Skin of body (tissue), 2 donors: ENCODE measurements around the gene COBL. TPM values are rescaled to one million over a fixed set of nuclear protein-coding genes. Genes with fewer than 3 reads are reported as not detected.

ENCODE experiments used
- DNase-seq: peaks from one replicate; lab custom pipeline; 2025; lab: John Stamatoyannopoulos, UW
- total RNA-seq: library from RNA; depleted of rRNA; stranded (reverse); fragments of >200 nt; gene quantifications from one replicate; pipeline ENCODE4 v1.2.3, GENCODE V29; 2014

COBL gene
- total RNA-seq, 1 donor from 2014 or later = 11.9 TPM

DNA sequence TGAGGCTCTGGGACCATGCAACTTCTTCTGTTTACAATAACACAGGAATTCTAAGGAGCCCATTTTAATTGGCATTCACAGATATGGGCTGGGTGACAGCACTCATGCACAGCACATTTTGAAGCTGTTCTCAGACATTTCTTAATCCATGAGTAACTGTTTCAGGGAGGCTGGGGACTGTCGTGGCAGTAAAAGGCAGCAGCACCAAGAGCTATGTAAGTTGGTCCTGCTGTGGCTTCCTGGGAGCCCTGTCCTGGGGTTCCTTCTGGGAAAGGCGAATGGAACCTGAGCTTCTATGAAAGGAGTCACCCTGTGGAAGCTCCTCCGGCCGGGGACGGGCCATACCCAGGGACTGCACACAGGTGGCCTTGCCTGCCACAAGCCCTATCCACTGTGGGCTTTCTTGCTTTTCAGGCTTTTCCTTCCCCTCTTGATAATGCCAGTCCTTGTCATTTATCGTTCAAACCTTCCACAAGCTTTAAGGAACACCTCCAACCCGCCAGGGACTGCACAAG lies 40.5 kb downstream of the COBL start:
- DNase-seq = no peak

DNA sequence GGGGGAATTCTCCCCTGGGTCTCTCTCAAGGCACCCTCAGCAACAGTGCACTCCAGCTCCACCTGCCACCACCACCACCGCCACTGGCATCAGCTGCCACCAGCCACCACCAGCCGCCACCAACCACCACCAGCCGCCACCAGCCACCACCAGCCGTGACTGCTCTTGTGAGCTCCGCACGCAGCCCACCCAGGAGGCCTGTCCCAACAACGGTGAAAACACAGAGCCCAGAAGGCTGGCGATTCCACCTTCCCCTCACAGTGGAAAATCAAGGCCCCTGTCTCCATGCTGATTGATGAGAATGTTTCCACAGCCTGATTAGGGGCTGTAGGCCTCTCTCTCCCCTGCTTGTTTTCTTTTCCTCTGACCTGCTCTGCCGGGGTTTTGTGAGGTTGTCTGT lies 41.1 kb downstream of the COBL start:
- no peak for DNase-seq

DNA sequence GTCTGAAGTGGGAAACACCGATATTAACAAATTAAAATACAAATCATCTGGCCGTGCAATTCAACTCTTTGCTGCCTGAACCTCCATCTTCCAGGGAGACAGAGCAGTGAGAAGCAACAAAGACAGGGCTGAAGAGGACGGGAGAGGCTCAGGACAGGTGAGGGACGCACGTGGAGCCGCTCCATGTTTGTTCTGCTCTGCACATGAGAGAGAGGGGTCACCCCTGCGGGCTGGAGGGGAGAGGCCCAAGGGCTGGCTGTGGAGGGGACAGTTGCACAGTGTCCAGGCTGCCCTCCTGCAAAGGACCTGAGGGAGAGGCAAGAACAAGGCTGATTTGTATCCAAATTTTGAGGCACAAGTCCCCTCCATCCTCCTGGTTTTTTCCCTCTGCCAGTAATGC lies 41.7 kb downstream of the COBL start:
- DNase-seq = no peak

DNA sequence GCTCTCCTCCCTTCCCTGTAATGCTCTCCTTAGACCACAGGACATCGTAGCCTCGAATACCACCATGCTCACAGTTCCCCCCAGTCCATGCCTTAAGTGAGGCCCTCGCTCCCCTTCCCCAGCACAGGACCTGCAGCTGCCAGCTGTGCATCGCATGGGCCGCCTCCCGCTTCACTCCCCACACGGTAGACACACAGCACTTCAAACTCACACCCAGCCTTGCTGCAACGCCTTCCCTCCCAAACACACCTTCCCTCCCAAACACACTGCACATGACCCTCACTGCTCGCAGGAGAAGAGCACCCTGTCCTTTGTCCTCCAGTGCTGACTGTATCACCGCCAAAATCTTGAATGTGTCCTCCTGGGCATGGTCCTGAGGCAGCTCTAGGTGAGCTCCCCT lies 42.6 kb downstream of the COBL start:
- DNase-seq = no peak

DNA sequence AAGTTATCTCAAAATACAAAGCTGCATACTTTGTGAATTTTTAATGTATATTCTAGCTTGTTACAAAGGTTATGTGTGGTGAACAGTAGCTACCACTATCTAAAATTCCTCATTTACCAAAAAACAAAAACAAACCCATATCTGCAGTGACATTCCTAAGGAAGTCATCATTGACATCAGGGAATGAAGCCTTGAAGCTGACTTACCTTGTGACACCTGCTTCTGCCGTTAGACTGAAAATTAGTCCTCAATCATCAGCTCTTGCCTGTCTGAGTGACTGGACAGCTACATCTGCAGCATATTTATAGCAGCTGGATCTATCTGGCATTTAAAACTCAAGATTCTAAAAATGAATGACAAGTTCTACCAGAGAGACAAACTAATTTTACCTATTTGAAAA lies 43.2 kb downstream of the COBL start:
- no peak for DNase-seq

DNA sequence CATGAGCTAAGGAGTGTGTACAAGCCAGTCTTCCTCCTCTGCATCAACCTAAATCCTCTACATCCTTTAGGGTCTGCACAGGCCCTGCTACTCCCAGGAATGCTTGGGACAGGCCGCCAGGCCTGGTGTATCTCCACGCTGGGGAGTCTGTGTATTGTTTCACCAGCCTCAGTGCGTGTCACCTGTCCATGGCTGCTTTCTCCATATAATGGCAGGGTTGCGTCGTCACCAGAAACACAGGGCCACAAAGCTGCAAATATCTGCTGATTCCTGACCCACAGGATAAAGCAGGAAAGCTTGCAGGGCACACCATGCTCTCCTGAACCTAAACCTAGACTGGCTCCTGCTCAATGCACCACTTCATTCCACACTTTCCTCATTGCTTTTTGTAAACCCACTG lies 45.6 kb downstream of the COBL start:
- DNase-seq = no peak

- no peak for DNase-seq
These were observed 46.7 kb downstream of the COBL start for GRCh38 chr7:51269911-51270310.

GRCh38 chr7:51269321-51269720 lies 47.3 kb downstream of the COBL start:
- no peak for DNase-seq

GRCh38 chr7:51268859-51269258 lies 47.8 kb downstream of the COBL start:
- no peak for DNase-seq

GRCh38 chr7:51267169-51267568 lies 49.4 kb downstream of the COBL start:
- DNase-seq = no peak

- DNase-seq = no peak
These were observed 51.3 kb downstream of the COBL start for GRCh38 chr7:51265066-51265907.

DNA sequence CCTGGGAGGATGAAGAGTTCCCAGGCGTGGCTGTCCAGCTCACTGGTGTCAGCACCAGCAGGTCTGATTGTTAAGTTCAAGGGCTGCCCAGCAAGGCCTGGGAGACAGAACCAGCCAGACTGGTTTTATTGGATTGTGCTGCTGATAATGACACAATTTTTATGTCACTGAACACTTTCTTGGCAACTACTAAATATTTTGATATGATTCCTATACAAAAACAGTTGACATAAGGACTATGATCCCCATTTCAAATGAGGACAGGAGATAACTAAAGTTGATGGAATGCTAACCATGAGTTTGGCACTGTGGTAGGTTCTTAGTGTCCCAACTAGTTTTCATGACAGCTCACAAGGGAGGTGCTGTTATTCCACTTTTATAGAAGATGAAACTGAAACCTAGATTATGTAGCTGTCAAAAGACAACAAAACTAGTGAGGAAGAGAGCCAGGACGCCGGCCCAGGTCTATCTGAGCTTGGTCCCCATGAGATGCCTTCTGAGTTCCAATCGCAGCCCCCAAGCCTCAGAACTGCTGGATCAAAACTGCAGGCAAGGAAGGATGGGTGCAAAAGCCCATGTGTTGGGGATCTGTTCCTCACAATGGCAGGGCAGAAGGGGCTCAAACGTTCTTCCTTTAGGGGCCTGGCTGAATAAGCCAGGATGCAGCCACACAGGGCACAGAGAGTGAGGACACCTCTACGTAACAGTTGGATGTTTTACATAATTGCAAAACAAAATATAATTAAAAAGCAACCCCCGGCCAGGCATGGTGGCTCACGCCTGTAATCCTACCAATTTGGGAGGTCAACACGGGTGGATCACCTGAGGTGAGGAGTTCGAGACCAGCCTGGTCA lies 52.8 kb downstream of the COBL start:
- no peak for DNase-seq

DNA sequence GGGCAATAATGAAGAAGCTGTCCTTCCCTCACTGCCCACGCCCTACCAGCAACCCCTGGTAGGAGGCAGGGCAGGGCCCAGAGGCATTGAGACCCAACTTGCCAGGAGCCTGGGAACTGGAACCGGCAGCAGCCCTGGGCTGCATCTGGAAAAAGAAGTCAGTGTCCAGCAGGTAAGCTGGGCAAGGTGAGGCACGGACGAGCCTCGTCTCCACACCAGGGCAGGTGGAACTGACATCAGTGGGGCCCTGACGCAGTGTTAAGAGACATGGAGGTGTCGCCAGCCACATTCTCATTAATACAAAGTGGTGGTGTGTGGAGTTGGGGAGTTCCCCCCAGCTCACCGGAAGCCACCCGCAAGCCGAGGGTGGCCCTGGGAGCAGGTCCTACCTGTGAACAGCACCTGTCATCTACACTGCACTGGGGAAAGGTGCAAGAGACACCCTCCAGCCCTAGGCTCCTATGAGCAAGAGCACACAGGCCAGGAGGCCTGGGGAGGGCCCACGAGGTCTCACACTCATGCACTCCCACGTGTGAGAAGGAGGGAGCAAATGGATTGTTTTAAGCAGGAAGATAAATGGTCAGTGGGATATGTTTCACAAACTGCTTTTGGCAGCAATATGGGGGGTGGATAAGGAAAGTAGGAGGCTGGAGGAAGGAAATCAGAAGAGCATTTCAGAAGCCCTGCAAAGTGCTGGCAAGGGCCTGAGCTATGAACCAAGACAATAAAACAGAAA lies 53.6 kb downstream of the COBL start:
- DNase-seq = no peak

DNA sequence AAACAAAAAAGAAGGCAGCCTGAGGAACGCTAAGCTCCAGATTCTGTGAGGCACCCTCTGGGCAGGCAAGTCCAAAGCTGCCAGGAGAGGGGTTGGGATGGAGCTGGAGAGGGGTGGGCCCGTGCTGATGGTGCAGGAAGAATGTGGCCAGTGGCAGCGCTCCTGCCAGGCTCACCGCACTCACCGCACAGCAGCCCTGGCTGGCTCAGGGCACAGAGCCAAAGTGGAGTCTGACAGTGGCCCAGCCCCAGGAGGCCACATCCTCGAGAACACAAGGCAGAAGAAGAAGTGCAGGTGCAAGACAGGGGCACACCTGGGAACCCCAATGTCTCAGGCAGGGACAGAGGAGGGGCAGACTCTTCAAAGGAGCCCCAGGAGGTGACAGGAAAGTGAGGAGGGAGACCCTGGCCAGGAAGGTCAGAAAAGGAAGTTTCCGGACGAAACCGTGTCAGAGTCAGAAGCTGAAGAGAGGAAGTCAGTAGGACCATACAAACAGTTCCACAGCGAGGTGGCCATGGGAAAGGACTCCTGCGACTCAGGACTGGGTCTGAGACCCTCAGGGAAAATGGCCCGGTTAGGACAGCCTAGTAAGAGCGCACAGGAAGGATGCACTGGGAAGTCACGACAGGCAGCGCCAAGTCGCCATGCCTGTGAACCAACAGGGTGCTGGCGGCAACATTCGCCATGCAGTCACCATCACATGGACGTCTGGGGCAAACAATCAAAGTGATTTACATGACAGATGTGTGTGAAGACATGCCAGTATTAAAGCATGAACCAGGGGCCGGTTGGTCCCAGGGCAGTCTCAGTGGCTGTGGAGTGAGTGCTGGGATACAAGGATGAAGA lies 54.4 kb downstream of the COBL start:
- no peak for DNase-seq

- no peak for DNase-seq
These were observed 55.3 kb downstream of the COBL start for GRCh38 chr7:51261117-51261835.

DNA sequence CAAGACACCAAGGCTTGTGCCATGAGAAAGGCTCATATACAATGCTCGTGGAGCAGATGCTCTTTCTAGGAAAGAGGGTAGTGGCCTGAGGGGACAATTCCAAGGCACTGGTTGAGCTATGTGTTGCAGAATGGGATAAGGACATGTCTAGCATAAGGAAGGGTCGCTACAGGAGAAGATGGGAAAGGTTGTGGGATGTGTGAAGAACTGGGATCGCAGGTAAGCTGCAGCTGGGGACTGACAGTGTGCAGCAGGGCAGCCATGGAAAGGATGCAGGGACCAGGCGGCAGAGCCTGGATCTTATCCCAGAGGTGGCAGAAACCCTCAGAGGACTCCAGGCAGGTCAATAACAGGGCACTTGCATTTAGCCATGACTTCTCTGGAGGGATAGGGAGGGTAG lies 56.1 kb downstream of the COBL start:
- DNase-seq = no peak

- no peak for DNase-seq
These were observed 56.8 kb downstream of the COBL start for GRCh38 chr7:51259766-51260165.

GRCh38 chr7:51256916-51257315 lies 59.7 kb downstream of the COBL start:
- DNase-seq = no peak

- no peak for DNase-seq
These were observed 60.3 kb downstream of the COBL start for GRCh38 chr7:51256209-51256781.
